Loucy (cell line): ENCODE results near the gene PLPP7.

ENCODE experiments used
- EZH2phosphoT487 ChIP-seq: fragments of 200-600 bp; IDR thresholded peaks from 2 replicates; pipeline ENCODE4 v1.6.1; 2018; ENCODE audit warnings: antibody characterized with exemption, mild to moderate bottlenecking, moderate library complexity, borderline replicate concordance
- TF ChIP-seq, protein P1 (sequence below): fragments of 200-600 bp; sonication (generic); conservative IDR thresholded peaks from 2 replicates; pipeline ENCODE4 v1.5.1; 2014; ENCODE audit warnings: mild to moderate bottlenecking, antibody characterized with exemption, low read length

GRCh38 chr9:131302244-131303075 is 12.9 kb downstream of the PLPP7 start:
- TF ChIP-seq, protein P1, sequence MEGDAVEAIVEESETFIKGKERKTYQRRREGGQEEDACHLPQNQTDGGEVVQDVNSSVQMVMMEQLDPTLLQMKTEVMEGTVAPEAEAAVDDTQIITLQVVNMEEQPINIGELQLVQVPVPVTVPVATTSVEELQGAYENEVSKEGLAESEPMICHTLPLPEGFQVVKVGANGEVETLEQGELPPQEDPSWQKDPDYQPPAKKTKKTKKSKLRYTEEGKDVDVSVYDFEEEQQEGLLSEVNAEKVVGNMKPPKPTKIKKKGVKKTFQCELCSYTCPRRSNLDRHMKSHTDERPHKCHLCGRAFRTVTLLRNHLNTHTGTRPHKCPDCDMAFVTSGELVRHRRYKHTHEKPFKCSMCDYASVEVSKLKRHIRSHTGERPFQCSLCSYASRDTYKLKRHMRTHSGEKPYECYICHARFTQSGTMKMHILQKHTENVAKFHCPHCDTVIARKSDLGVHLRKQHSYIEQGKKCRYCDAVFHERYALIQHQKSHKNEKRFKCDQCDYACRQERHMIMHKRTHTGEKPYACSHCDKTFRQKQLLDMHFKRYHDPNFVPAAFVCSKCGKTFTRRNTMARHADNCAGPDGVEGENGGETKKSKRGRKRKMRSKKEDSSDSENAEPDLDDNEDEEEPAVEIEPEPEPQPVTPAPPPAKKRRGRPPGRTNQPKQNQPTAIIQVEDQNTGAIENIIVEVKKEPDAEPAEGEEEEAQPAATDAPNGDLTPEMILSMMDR = no peak
- no peak for TF ChIP-seq EZH2phosphoT487
